Heart right ventricle (tissue), 16 donors: ENCODE measurements around the gene MAFG. TPM values are rescaled to one million over a fixed set of nuclear protein-coding genes. Genes with fewer than 3 reads are reported as not detected.
"Not testable (repeated sequence)": the region's sequence is repeated elsewhere in the genome, so short reads cannot be mapped to it uniquely, and the experiment has no call there.

Experiments
- ATAC-seq, 8 donors: fragments of 200-7000 bp; cut with Tn5 transposase; one replicate each; pipeline ENCODE4 v1.9.1; 2020; ENCODE audit warnings: mild to moderate bottlenecking in 8 of 8, moderate library complexity in 8 of 8, moderate number of reproducible peaks in 1 of 8
- DNase-seq, 2 donors: peaks; one replicate each; pipeline ENCODE4 v3.0.0-alpha.2; 2020
- H3K27ac ChIP-seq, 10 donors: fragments of 200-600 bp; sonication (generic) in 2 of 10; one replicate each; pipeline versions ENCODE4 v1.5.0 to v1.8.0; 2020 to 2022; ENCODE audit warnings: mild to moderate bottlenecking in 3 of 10
- H3K27me3 ChIP-seq, 7 donors: fragments of 200-600 bp; one replicate each; pipeline ENCODE4 v1.8.0; 2021 to 2022; ENCODE audit warnings: mild to moderate bottlenecking in 2 of 7
- H3K36me3 ChIP-seq, 9 donors: fragments of 200-600 bp; sonication (generic) in 1 of 9; one replicate each; pipeline versions ENCODE4 v1.5.0 to v1.8.0; 2020 to 2022; ENCODE audit warnings: mild to moderate bottlenecking in 2 of 9
- H3K4me1 ChIP-seq, 9 donors: fragments of 200-600 bp; sonication (generic) in 1 of 9; one replicate each; pipeline versions ENCODE4 v1.5.0 to v1.8.0; 2020 to 2022; ENCODE audit warnings: mild to moderate bottlenecking in 4 of 9
- H3K4me3 ChIP-seq, 10 donors: fragments of 200-600 bp; sonication (generic) in 2 of 10; one replicate each; pipeline versions ENCODE4 v1.5.0 to v1.8.0; 2020 to 2022; ENCODE audit warnings: mild to moderate bottlenecking in 7 of 10, moderate library complexity in 2 of 10
- H3K9me3 ChIP-seq, 11 donors: fragments of 200-600 bp in 10 of 11; sonication (generic) in 2 of 11; one replicate each; pipeline versions ENCODE4 v1.5.0 to v1.8.0; 2013 to 2022; ENCODE audit warnings: mild to moderate bottlenecking in 2 of 11, control low read depth in 1 of 11, moderate library complexity in 1 of 11
- CTCF ChIP-seq, 9 donors: fragments of 200-600 bp; sonication (generic) in 2 of 9; IDR thresholded peaks; one replicate each; pipeline versions ENCODE4 v1.5.0 to v1.8.0; 2021 to 2022; ENCODE audit warnings: antibody characterized with exemption in 9 of 9, mild to moderate bottlenecking in 5 of 9, moderate library complexity in 1 of 9
- WGBS, 2 donors: extraction: QIAGEN DNeasy Blood & Tissue Kit; methylation state at CpG; one replicate each; pipeline ENCODE4 v1.1.7; 2013; ENCODE audit warnings: inconsistent platforms in 1 of 2; 5-methylcytosine and 5-hydroxymethylcytosine counted together
- intact Hi-C, 10 donors: fragments of 100-400 bp; cut with DNase I; formaldehyde crosslinking; loops; one replicate each; pipeline versions ENCODE4 v1.11.1 to v1.14.2; 2022
- polyA plus RNA-seq, 2 donors: library from polyadenylated mRNA; stranded (reverse); fragments of 200-250 nt; gene quantifications; one replicate each; pipeline ENCODE4 v1.2.3, GENCODE V29; 2013
- total RNA-seq, 10 donors: library from RNA; stranded (reverse); fragmentation: NEBNext Ultra II Directional in 3 of 10; extraction: Animal tissue kit (Norgen Biotek cat#: 25700) in 3 of 10; gene quantifications; one replicate each; pipeline versions ENCODE4 v1.2.1 to v1.2.4, GENCODE V29; 2021 to 2023
- donor health status: Arrhythmogenic right ventricular cardiomyopathy.
- donor health status: ischemic (EF 13 %, LVEDD 7.1; RV severe dilation, severe dysfunction).
- donor health status: healthy with polysubstance abuse.
- donor health status: DM: no; HTN: yes; CAD: no.
- donor health status: DM: no; HTN: no; CAD: no.
- donor health status: ischemic (EF 25% LVEDD 6.9; RV normal size, moderate dysfunction).
- donor health status: ischemic (EF 25% LVEDD 5.7; RV mildly dilated, moderate dysfunction).
- donor health status: healthy.
- donor health status: DM: yes; HTN: yes; CAD: no.
- donor health status: Ischemic cardiomyopathy.
- donor health status: ischemic (EF 35%, LVEDD 5.7; RV mildly dilated, moderate dysfunction).
- donor health status: nonischemic (EF 11% LVEDD 7.7; RV severe dilation, severe dysfunction).
- donor health status: DM: yes; HTN: yes; CAD: no.
- donor health status: PGD.
- donor health status: ischemic (EF 29% LVEDD 5.4; RV normal size, mild dysfunction).
- donor health status: nonischemic (EF 23%, LVEDD 6.1; RV moderate dilation, normal function).

The MAFG gene
- total and polyA plus RNA-seq, 12 donors = 10.5 to 30.9 (median 15.7) TPM

- Histone ChIP-seq H3K9me3 (peaks cover 0 to 3% (median 0%) of the 10 kb centered on the region in 11 donors), H3K27ac (no peak overlapping the region), H3K27me3 (peaks cover 12 to 36% (median 31%) of the 10 kb centered on the region in 7 donors), H3K36me3 (no peaks in the 10 kb centered on the region), H3K4me1 (peaks cover 0 to 6% (median 3%) of the 10 kb centered on the region in 9 donors), H3K4me3 (no peak overlapping the region)
- intact Hi-C loops = loop anchor here in 6 of 10 donors (5.0 to 10.0 kb wide), 4 partner anchors 63 to 203 kb away; no protein-coding TSS in a partner anchor
- DNase-seq (no peak), ATAC-seq (no peak)
- 75% methylated on average over 19 of the region's 19 CpGs for WGBS, 2 donors
- TF ChIP-seq CTCF (IDR thresholded peaks at IDR 0.05) = no peak
Measured at GRCh38 chr17:81954131-81955057, 26.9 kb upstream of the MAFG start.

GRCh38 chr17:81953443-81953842 lies 25.9 kb upstream of the MAFG start:
- H3K27ac ChIP-seq, H3K4me3 ChIP-seq, DNase-seq, H3K36me3 ChIP-seq, ATAC-seq, H3K4me1 ChIP-seq, H3K9me3 ChIP-seq: not testable (repeated sequence)
- intact Hi-C loops = loop anchor here in 4 of 10 donors (10.0 kb wide), 1 partner anchor 201 kb away; no protein-coding TSS in a partner anchor
- H3K27me3 ChIP-seq = peaks cover 2 to 27% (median 21%) of the 10 kb centered on the region in 7 donors
- 65 to 72% methylated on average over 5 of the region's 5 CpGs for WGBS, 2 donors

GRCh38 chr17:81952792-81953228 lies 25.3 kb upstream of the MAFG start:
- intact Hi-C loops = loop anchor here in 4 of 10 donors (10.0 kb wide), 1 partner anchor 202 kb away; no protein-coding TSS in a partner anchor
- Histone ChIP-seq H3K27me3 (peaks cover 0 to 20% (median 15%) of the 10 kb centered on the region in 7 donors), H3K4me1 (no peaks in the 10 kb centered on the region), H3K27ac (no peak overlapping the region), H3K36me3 (peaks cover 0 to 3% (median 0%) of the 10 kb centered on the region in 9 donors), H3K4me3 (no peak overlapping the region), H3K9me3 (peaks cover 0 to 3% (median 0%) of the 10 kb centered on the region in 11 donors)
- ATAC-seq = no peak
- no peak for DNase-seq
- 70 to 77% methylated on average over 16 of the region's 16 CpGs for WGBS, 2 donors
- TF ChIP-seq CTCF (IDR thresholded peaks at IDR 0.05) = no peak

GRCh38 chr17:81951785-81952684 lies 24.5 kb upstream of the MAFG start:
- Histone ChIP-seq H3K27ac (no peak overlapping the region), H3K27me3 (peaks cover 0 to 16% (median 7%) of the 10 kb centered on the region in 7 donors), H3K4me1 (no peaks in the 10 kb centered on the region), H3K4me3 (no peak overlapping the region), H3K9me3 (peaks cover 0 to 3% (median 0%) of the 10 kb centered on the region in 11 donors), H3K36me3 (peaks cover 0 to 3% (median 0%) of the 10 kb centered on the region in 9 donors)
- ATAC-seq = no peak
- no peak for TF ChIP-seq CTCF (IDR thresholded peaks at IDR 0.05)
- no peak for DNase-seq
- WGBS, 2 donors = 61 to 71% methylated on average over 13 of the region's 13 CpGs
- intact Hi-C loops = loop anchor here in 4 of 10 donors (10.0 kb wide), 1 partner anchor 203 kb away; no protein-coding TSS in a partner anchor
